GM21717 (cell line): ENCODE data around the gene TMEM219.
"Not testable (repeated sequence)": the region's sequence is repeated elsewhere in the genome, so short reads cannot be mapped to it uniquely, and the experiment has no call there.

Experiments
- ATAC-seq: cut with Tn5 transposase; IDR thresholded peaks from one replicate; pipeline ENCODE4 v1.9.1; 2021; ENCODE audit warnings: mild to moderate bottlenecking, moderate library complexity; ENCODE audit not compliant: unreplicated experiment

TMEM219 gene

DNA sequence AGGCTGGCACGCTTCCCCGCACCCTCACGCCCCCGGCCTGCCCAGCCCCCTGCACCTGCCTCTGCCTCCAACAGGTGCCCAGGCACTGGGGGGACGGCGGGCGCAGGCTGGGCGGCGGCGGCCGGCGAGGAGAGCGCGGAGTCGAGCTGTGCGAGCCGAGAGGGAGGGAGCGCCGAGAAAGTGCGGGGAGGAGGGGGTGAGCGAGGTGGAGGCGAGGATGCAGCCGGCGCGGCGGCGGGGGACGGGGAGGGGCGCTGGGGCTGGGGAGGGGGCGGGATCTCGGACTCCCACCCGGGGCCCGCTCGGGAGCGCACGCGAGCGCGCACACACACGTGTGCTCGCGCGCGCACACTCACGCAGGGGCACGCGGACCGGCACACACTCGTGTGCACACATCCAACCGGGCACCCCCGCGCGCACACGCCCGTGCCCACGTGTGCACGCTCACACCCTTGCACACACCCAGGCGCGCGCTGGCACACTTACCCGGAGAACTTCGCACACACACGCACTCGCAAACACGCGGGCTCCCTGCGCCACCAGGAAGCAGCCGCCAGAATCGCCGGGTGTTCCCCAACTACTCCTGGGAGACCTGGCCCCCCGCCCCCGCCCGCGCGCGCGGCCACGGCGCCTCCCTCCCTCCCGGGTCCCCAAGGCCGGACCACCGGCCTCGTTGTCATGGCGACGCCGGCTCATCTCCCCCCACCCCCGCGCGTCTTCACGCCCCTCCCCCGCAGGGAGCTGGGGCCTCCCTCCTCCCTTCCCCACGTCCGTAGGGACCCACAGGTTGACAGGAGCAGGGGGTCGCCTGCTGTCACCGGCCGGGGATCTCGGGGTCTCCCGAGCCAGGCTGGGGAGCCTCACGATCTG lies 49.2 kb downstream of the TMEM219 start, which contains the start of gene DOC2A:
Gene DOC2A (minus strand): TSS at position 184 of the 870 bp plus-strand sequence. CDS start 805 bp downstream, outside the sequence.
- no peak for ATAC-seq

- ATAC-seq: no peak
Observed at GRCh38 chr16:30011714-30012504, 50.0 kb downstream of the TMEM219 start.

- not testable (repeated sequence) for ATAC-seq
Observed at GRCh38 chr16:30012598-30012997, 50.7 kb downstream of the TMEM219 start.

- ATAC-seq: not testable (repeated sequence)
Observed at GRCh38 chr16:30015450-30015849, 53.6 kb downstream of the TMEM219 start.

GRCh38 chr16:30016555-30017276 lies 54.8 kb downstream of the TMEM219 start:
- ATAC-seq: no peak

DNA sequence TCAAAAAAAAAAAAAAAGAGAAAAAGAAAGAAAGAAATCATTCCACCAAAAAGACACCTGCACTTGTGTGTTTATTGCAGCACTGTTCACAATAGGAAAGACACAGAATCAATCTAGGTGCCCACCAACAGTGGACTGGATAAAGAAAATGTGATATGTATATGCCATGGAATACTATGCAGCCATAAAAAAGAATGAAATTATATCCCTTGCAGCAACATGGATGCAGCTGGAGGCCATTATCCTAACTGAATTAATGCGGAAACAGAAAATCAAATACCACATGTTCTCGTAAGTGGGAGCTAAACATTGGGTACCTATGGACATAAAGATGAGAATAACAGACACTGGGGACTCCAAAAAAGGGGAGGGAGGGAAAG lies 55.4 kb downstream of the TMEM219 start:
- ATAC-seq: no peak

DNA sequence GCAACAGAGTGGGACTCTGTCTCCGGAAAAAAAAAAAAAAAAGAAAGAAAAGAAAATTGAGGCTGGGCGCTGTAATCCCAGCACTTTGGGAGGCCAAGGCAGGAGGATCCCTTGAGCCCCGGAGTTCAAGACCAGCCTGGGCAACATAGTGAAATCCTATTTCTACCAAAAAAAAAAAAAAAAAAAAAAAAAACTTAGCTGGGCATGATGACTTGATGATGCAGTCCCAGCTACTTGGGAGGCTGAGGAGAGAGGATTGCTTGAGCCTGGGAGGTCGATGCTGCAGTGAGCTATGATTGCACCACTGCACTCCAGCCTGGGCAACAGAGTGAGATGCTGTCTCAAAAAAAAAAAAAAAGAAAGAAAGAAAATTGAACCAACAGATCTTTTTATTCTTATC lies 56.1 kb downstream of the TMEM219 start:
- not testable (repeated sequence) for ATAC-seq

GRCh38 chr16:30018731-30019158 lies 56.9 kb downstream of the TMEM219 start:
- ATAC-seq: no peak
